Karpas-422 (cell line): ENCODE data around the gene SEC22C. TPM values are rescaled to one million over a fixed set of nuclear protein-coding genes. Genes with fewer than 3 reads are reported as not detected.

ENCODE experiments used
- DNase-seq: peaks from one replicate; pipeline ENCODE4 v3.0.0-alpha.2; 2015
- H2AFZ ChIP-seq: fragments of 200-600 bp; sonication (generic); 2 replicates; pipeline ENCODE4 v1.6.1; 2014; ENCODE audit warnings: antibody characterized with exemption, low read length, mixed read lengths
- H3K27ac ChIP-seq: fragments of 200-600 bp; sonication (generic); 2 replicates; pipeline ENCODE4 v1.5.1; 2014; ENCODE audit warnings: mild to moderate bottlenecking, low read length, moderate library complexity
- H3K27me3 ChIP-seq: fragments of 200-600 bp; sonication (generic); 2 replicates; pipeline ENCODE4 v1.6.1; 2014; ENCODE audit warnings: low read length, mixed read lengths
- H3K36me3 ChIP-seq: fragments of 200-600 bp; sonication (generic); 2 replicates; pipeline ENCODE4 v1.6.1; 2014; ENCODE audit warnings: low read length, mixed read lengths; ENCODE audit not compliant: insufficient read depth
- H3K4me1 ChIP-seq: fragments of 200-600 bp; sonication (generic); 2 replicates; pipeline ENCODE4 v1.6.1; 2014; ENCODE audit warnings: mild to moderate bottlenecking, low read length, mixed read lengths
- H3K4me2 ChIP-seq: fragments of 200-600 bp; sonication (generic); 2 replicates; pipeline ENCODE4 v1.6.1; 2014; ENCODE audit warnings: low read length, low read depth, mild to moderate bottlenecking; ENCODE audit not compliant: poor library complexity, severe bottlenecking
- H3K4me3 ChIP-seq: fragments of 200-600 bp; sonication (generic); 2 replicates; pipeline ENCODE4 v1.5.1; 2014; ENCODE audit warnings: mild to moderate bottlenecking, antibody characterized with exemption, low read length, mixed read lengths
- H3K79me2 ChIP-seq: fragments of 200-600 bp; sonication (generic); 2 replicates; pipeline ENCODE4 v1.6.1; 2014; ENCODE audit warnings: mild to moderate bottlenecking, low read length, mixed read lengths
- H3K9ac ChIP-seq: fragments of 200-600 bp; sonication (generic); 2 replicates; pipeline ENCODE4 v1.6.0; 2014; ENCODE audit warnings: low read length
- H3K9me2 ChIP-seq: fragments of 200-600 bp; sonication (generic), shearing (Covaris generic); replicated peaks from 2 replicates; pipeline ENCODE4 v1.6.0; 2014; ENCODE audit warnings: mild to moderate bottlenecking, low read length, moderate library complexity; ENCODE audit not compliant: insufficient read depth
- H3K9me3 ChIP-seq: fragments of 300-700, 200-600 bp; sonication (generic); 2 replicates; pipeline ENCODE4 v1.6.1; 2014; ENCODE audit warnings: low read length, mixed read lengths
- H4K20me1 ChIP-seq: fragments of 200-600 bp; sonication (generic); 2 replicates; pipeline ENCODE4 v1.6.1; 2014; ENCODE audit warnings: mild to moderate bottlenecking, antibody characterized with exemption, low read length, low read depth; ENCODE audit not compliant: insufficient read depth
- total RNA-seq: library from RNA; depleted of rRNA; stranded (reverse); fragments of >200 nt; shearing (Covaris generic); gene quantifications from 2 replicates; pipeline ENCODE4 v1.2.3, GENCODE V29; 2014; ENCODE audit warnings: low replicate concordance

The SEC22C gene
- total RNA-seq, 1 experiment from 2014 or later = 49.8 TPM

DNA sequence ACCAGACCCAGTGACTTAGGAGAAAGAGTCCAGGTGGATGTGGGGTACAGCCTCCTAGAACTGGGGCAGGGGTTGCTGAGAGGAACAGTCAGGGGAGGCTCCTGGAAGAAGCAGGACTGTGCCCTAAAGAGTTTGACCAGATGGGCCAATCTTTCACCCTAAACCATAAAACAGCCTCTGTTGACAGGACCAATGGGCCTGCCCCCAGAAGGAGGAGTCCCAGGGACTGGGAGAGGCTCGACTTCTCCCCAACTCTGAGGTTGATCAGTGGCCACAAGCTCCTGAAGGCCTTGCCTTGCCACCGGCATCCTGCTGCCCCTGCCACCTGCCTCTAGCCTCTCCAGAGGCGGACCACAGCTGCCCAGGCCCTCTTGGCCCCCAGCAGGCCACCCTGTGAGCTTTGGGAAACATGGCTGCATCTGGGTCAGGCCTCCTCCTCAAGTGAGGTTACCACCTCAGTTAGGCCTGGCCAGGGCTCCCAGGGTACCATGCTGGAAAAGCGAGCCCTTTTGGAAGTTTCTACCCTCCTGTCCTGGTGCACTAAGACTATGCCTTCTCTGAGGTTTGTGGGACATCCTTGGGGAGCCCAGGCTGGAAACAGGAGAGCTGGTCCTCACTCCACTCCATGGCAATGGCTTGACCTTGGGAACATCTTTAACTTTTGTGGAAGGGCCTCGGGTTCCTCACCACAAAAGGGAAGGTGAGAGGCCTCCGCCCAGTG is 76.5 kb downstream of the SEC22C start:
- H2AFZ ChIP-seq = no peak overlapping the region
- H3K9ac ChIP-seq = no peak overlapping the region
- no peaks in the 10 kb centered on the region for H3K9me3 ChIP-seq
- H3K36me3 ChIP-seq = no peaks in the 10 kb centered on the region
- H3K9me2 ChIP-seq = no peaks in the 10 kb centered on the region
- no peaks in the 10 kb centered on the region for H3K27me3 ChIP-seq
- no peaks in the 10 kb centered on the region for H3K79me2 ChIP-seq
- DNase-seq = no peak
- H3K27ac ChIP-seq = no peak overlapping the region
- no peak overlapping the region for H3K4me3 ChIP-seq
- H3K4me2 ChIP-seq = no peak overlapping the region
- H3K4me1 ChIP-seq = peaks cover 14% of the 10 kb centered on the region
- no peaks in the 10 kb centered on the region for H4K20me1 ChIP-seq

DNA sequence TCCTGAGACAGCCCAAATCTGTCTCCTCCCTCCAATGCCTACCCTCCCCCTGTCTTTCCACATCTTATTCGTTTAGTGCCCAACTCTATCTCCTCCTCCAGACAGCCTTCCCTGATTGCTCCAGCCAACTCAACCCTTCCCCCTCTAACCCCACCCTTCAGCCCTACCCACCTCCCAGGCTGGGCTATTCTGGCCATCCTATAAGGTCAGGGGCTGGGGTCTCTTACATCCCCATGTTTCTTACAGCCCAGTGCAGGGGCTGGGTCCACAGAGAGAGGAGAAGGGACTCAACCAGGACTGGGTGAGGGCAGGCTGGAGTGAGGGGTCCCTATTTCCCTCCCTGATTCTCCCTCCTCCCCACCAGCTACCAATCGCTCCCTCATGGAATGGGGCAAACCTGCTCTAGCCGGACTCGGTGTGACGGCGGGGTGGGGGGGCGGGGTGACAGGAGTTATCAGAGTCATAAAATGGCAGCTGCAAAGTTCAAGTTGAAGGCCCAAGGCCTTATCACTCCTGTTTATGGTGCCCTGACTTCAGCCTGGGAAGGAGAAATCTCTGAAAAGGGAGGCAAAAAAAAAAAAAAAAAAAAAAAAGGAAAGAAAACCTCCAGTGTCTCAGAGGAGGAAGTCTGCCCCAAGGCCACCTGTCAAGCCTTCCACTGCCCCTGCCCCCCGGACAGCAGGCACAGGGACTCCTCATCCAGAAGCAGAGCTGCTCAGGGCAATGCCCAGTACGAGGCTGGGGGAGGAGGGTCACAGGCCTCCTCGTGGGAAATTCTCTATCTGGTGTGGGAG is 77.2 kb downstream of the SEC22C start:
- Histone ChIP-seq H3K9ac (no peak overlapping the region), H4K20me1 (no peaks in the 10 kb centered on the region), H3K4me3 (no peak overlapping the region), H3K27ac (no peak overlapping the region), H3K36me3 (no peaks in the 10 kb centered on the region), H3K9me2 (no peaks in the 10 kb centered on the region), H3K4me2 (no peak overlapping the region), H3K4me1 (peaks cover 14% of the 10 kb centered on the region), H3K9me3 (no peaks in the 10 kb centered on the region), H3K79me2 (no peaks in the 10 kb centered on the region), H2AFZ (no peak overlapping the region), H3K27me3 (no peaks in the 10 kb centered on the region)
- no peak for DNase-seq

DNA sequence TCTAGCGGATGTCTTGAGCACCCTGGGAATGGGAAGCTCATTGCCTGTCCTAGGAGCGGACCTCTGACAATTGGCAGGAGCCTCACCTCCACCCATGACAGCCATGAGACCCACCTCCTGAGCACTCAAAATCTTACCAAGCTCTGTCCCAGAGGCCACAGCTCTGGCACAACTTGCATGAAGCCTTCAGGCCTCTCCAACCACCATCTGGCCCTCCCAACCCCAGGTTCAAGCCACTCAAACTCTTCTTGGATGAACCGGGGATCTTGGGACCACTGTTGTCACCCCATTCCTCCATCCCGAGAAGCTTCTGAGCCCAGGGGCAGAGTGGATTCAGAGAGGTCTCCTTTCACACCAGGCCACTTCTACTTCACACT is 77.8 kb downstream of the SEC22C start:
- Histone ChIP-seq H3K9ac (no peak overlapping the region), H3K4me1 (peaks cover 14% of the 10 kb centered on the region), H2AFZ (no peak overlapping the region), H4K20me1 (no peaks in the 10 kb centered on the region), H3K79me2 (no peaks in the 10 kb centered on the region), H3K4me2 (no peak overlapping the region), H3K9me3 (no peaks in the 10 kb centered on the region), H3K27ac (no peak overlapping the region), H3K27me3 (no peaks in the 10 kb centered on the region), H3K36me3 (no peaks in the 10 kb centered on the region), H3K4me3 (no peak overlapping the region), H3K9me2 (no peaks in the 10 kb centered on the region)
- DNase-seq = no peak

DNA sequence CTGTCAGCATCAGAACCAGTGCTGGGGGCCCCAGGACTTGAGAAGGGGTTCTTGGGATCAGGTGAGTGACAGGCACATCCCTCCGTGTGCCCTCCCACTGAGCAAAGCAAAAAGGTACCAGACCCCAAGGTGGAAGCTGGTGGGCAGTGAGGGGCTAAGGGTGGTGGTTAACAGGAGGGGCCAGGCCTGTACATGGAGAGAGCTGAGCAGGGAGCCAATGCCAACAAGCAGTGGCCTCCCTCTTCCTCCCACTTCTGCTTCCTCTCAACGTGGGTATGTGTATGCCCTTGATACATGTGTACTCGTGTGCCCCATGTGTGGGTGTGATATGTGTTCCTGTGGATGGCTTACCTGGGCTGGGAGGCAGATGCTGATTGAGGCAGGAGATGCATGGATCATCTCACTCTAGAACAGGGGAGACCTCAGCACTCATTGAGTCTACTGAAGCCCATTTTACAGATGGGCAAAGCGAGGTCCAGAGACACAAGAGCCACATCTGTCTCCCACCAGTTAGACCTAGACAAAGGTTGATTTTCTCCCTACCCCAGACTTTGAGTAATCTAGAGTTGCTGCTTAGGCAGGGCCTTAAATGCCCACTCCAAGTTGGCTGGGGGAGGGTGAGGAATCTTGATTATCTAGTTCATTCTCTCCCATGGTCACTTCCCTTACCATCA is 78.4 kb downstream of the SEC22C start:
- H3K9me2 ChIP-seq = no peaks in the 10 kb centered on the region
- H3K36me3 ChIP-seq = no peaks in the 10 kb centered on the region
- H2AFZ ChIP-seq = no peak overlapping the region
- no peak for DNase-seq
- H3K27me3 ChIP-seq = no peaks in the 10 kb centered on the region
- H3K9me3 ChIP-seq = no peaks in the 10 kb centered on the region
- H3K9ac ChIP-seq = no peak overlapping the region
- peaks cover 14% of the 10 kb centered on the region for H3K4me1 ChIP-seq
- no peaks in the 10 kb centered on the region for H4K20me1 ChIP-seq
- peak overlapping the region; percentile 90 for H3K4me2 ChIP-seq
- H3K4me3 ChIP-seq = no peak overlapping the region; the same call in 1 of the 2 replicates
- no peaks in the 10 kb centered on the region for H3K79me2 ChIP-seq
- no peak overlapping the region for H3K27ac ChIP-seq

DNA sequence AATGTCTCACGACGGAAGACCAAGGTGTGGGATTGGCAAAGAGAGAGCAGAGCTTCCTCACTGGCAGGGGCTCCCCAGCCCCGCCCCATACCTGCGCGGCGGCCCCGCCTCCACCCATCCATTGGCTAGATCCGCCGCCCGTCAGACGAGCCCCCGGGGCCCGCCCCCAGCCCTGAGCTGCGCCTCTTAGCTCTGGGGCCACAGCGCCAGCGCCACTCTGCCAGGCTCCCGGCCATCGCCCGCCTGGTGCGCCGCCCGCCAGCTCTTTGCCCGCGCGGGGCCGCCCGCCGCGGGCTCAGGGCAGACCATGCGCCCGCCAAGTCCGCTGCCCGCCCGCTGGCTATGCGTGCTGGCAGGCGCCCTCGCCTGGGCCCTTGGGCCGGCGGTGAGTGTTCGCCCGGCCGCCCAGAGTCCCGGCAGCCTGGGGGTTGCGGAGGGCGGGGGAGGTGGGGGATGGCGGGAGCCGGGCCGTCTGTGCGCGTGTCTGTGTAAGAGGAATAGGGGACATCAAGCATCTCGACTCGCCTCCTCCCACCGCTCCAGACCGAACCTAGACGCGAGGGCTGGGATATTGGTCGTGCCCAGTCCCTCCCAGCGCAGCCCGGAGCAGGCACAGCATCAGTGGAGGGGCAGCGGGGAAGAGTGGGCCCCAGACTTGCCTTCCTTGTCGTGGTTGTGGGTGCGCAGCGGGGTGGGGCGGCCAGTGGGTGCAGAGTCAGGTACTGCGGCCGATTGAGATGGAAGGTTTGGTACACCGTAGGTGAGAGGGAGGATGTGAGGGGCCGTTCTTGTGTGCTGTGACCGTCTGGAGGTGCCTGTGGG is 79.1 kb downstream of the SEC22C start, which contains the start of gene VIPR1:
Gene VIPR1, plus strand, starts transcription at position 215 of the 822 bp plus-strand sequence. Its CDS starts 93 bp downstream, at position 308.
- no peaks in the 10 kb centered on the region for H4K20me1 ChIP-seq
- H3K27ac ChIP-seq = no peak within 1 kb of the TSS
- H3K4me2 ChIP-seq = peak within 1 kb of the TSS; percentile 90
- H3K36me3 ChIP-seq = no peaks in the 10 kb centered on the region
- H3K4me3 ChIP-seq = peak within 1 kb of the TSS; percentile 73
- DNase-seq = peak; percentile 94
- no peaks in the 10 kb centered on the region for H3K79me2 ChIP-seq
- H3K9me3 ChIP-seq = no peaks in the 10 kb centered on the region
- no peaks in the 10 kb centered on the region for H3K27me3 ChIP-seq
- H3K9ac ChIP-seq = peak within 1 kb of the TSS; percentile 57
- peak within 1 kb of the TSS; percentile 96 for H2AFZ ChIP-seq
- H3K4me1 ChIP-seq = peaks cover 14% of the 10 kb centered on the region
- no peaks in the 10 kb centered on the region for H3K9me2 ChIP-seq

DNA sequence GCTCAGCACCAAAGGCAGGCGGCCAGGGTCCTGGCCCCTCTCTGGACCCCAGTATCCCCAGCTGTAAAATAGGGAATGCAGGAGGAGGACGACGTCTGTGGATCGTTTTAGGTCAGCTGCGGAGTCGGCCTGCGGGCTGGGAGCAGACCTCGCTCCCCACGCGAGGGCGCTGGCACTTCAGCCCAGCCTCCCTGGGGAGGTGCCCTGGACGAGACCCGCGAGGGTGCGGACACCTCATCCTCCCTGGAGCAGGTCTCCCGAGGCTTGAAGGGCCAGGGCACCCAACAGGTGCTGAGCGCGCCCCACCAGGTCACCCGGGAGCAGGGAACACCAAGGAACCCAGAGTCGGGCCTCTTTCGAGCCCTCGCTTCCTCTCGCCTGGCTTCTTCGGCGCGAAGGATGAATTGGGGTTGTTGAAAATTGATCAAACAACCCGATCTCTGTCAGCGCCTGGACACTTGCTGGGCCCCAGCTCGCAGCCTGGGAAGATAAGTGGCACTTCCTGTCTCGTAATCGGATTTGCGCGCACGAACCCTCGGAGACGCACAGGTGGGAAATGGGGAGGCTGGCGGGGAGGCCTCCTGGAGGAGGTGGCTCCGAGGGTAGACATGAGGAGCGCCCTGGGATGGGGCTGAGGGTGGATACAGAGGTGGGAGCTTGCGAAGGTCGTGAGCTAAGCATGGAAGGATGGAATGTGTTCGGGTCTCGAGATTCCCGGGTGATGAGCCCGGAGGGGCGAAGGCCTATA is 79.9 kb downstream of the SEC22C start:
- no peaks in the 10 kb centered on the region for H4K20me1 ChIP-seq
- peak; percentile 54 for DNase-seq
- H3K9me2 ChIP-seq = no peaks in the 10 kb centered on the region
- no peaks in the 10 kb centered on the region for H3K36me3 ChIP-seq
- H3K9ac ChIP-seq = peak overlapping the region; percentile 57
- H3K27me3 ChIP-seq = no peaks in the 10 kb centered on the region
- H3K9me3 ChIP-seq = no peaks in the 10 kb centered on the region
- H3K4me3 ChIP-seq = peak overlapping the region; percentile 73
- H3K27ac ChIP-seq = no peak overlapping the region
- no peaks in the 10 kb centered on the region for H3K79me2 ChIP-seq
- peak overlapping the region; percentile 90 for H3K4me2 ChIP-seq
- H2AFZ ChIP-seq = peak overlapping the region; percentile 96
- peaks cover 14% of the 10 kb centered on the region for H3K4me1 ChIP-seq

DNA sequence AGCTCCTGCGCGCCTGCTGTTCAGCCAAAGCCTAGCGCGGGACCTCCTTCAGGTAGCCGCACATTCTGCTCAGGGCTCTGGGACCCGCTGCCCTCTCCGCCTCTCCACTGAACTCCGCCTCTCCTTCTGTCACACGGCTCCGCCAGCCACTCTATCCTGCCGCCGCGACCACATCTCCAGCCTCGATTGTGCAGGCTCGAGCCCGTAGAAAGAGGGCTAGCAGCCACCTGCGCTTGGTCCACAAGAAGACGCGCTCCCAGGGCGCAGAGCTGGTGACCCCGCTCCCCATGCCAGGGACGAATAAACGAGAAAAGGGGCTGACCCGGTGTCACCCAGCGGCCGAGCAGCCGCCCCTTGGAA is 80.5 kb downstream of the SEC22C start:
- no peak overlapping the region for H3K27ac ChIP-seq
- H2AFZ ChIP-seq = no peak overlapping the region
- no peaks in the 10 kb centered on the region for H3K9me2 ChIP-seq
- no peak for DNase-seq
- no peaks in the 10 kb centered on the region for H3K36me3 ChIP-seq
- H3K9me3 ChIP-seq = no peaks in the 10 kb centered on the region
- no peaks in the 10 kb centered on the region for H3K27me3 ChIP-seq
- H3K79me2 ChIP-seq = no peaks in the 10 kb centered on the region
- H3K9ac ChIP-seq = no peak overlapping the region
- H3K4me3 ChIP-seq = 0 out of 2 replicates have a peak overlapping the region, but pooled peaks have one; percentile 73
- no peaks in the 10 kb centered on the region for H4K20me1 ChIP-seq
- peaks cover 14% of the 10 kb centered on the region for H3K4me1 ChIP-seq
- H3K4me2 ChIP-seq = peak overlapping the region; percentile 90
